GM21367 (cell line): ENCODE data around the gene SRRM5.
A peak's percentile ranks its signal among the peaks of the same experiment; 100 is the strongest.
"Not testable (repeated sequence)": the region's sequence is repeated elsewhere in the genome, so short reads cannot be mapped to it uniquely, and the experiment has no call there.

Experiments
- ATAC-seq: cut with Tn5 transposase; IDR thresholded peaks from one replicate; pipeline ENCODE4 v1.9.1; 2021; ENCODE audit not compliant: unreplicated experiment

SRRM5 gene

GRCh38 chr19:43589678-43590077 is 22.2 kb upstream of the SRRM5 start:
- no peak for ATAC-seq

GRCh38 chr19:43591904-43592772 is 19.8 kb upstream of the SRRM5 start:
- no peak for ATAC-seq

GRCh38 chr19:43592800-43593350 is 19.0 kb upstream of the SRRM5 start:
- ATAC-seq, result no peak

GRCh38 chr19:43594081-43594697 is 17.7 kb upstream of the SRRM5 start:
- no peak for ATAC-seq

GRCh38 chr19:43594710-43595604 is 16.9 kb upstream of the SRRM5 start:
- ATAC-seq, result no peak

GRCh38 chr19:43595605-43595998 is 16.3 kb upstream of the SRRM5 start:
- peak; percentile 2 for ATAC-seq

GRCh38 chr19:43595999-43596841 is 15.7 kb upstream of the SRRM5 start, which contains the start of the genes IRGQ and ZNF576:
TSS of gene IRGQ (minus strand) at chr19:43596134. CDS start at chr19:43595338, 796 bp downstream.
TSS of gene ZNF576 (plus strand) at chr19:43596595. CDS start at chr19:43597109, 514 bp downstream.
- peak; percentile 64 for ATAC-seq

GRCh38 chr19:43596842-43597461 is 14.9 kb upstream of the SRRM5 start:
- no peak for ATAC-seq

GRCh38 chr19:43597876-43598275 is 14.0 kb upstream of the SRRM5 start:
- no peak for ATAC-seq

GRCh38 chr19:43598445-43599240 is 13.2 kb upstream of the SRRM5 start:
- ATAC-seq, result no peak

- no peak for ATAC-seq
These were observed 12.1 kb upstream of the SRRM5 start for GRCh38 chr19:43599635-43600295.

GRCh38 chr19:43600326-43600725 is 11.6 kb upstream of the SRRM5 start:
- not testable (repeated sequence) for ATAC-seq

GRCh38 chr19:43605875-43606568 is 5.9 kb upstream of the SRRM5 start:
- no peak for ATAC-seq

- no peak for ATAC-seq
These were observed 5.2 kb upstream of the SRRM5 start for GRCh38 chr19:43606569-43607229.

- ATAC-seq, result no peak
These were observed 4.4 kb upstream of the SRRM5 start for GRCh38 chr19:43607238-43608205.

GRCh38 chr19:43609872-43610271 is 2.0 kb upstream of the SRRM5 start:
- no peak for ATAC-seq
